K562 (cell line): ENCODE data around the gene RCOR1. TPM values are rescaled to one million over a fixed set of nuclear protein-coding genes. Genes with fewer than 3 reads are reported as not detected.

Source experiments
- ATAC-seq: fragments of 200-7000 bp; cut with Tn5 transposase; 3 replicates; pipeline ENCODE4 v1.9.1; 2020; ENCODE audit warnings: moderate library complexity
- BruUV-seq: library from RNA; stranded (reverse); fragments of 400-500 nt; replicated peaks from 2 replicates; lab custom pipeline; 2021; lab: Mats Ljungman, UMichigan
- CTCF ChIA-PET: fragments of 300-600 bp; formaldehyde crosslinking; extraction: SDS; loops from one replicate; lab custom pipeline; 2021; ENCODE audit warnings: low intra/inter-chr PET ratio; lab: Yijun Ruan, JAX
- POLR2A ChIA-PET: fragments of 300-600, 350-650 bp; sonication (Branson Sonifier 250); formaldehyde crosslinking; extraction: SDS; loops from one replicate; lab custom pipeline; 2021; ENCODE audit warnings: antibody characterized with exemption, inconsistent platforms; lab: Yijun Ruan, JAX
- DNase-seq, 4 experiments: peaks; one replicate each; pipeline versions ENCODE4 v3.0.0 to v3.0.0-alpha.2; 2011 to 2018; ENCODE audit warnings: low spot score in 3 of 4, mixed read lengths in 3 of 4; ENCODE audit errors: extremely low read depth in 1 of 4
- FAIRE-seq: peaks from 2 replicates; lab custom pipeline; 2011; peaks lifted over from hg19 to GRCh38; lab: Jason Lieb, UNC
- H2AFZ ChIP-seq: 2 replicates; pipeline ENCODE4 v1.6.0; 2011; ENCODE audit warnings: low read depth, low read length, control low read depth, inconsistent platforms
- H3K27ac ChIP-seq: fragments of 200-600 bp; 3 replicates; pipeline ENCODE4 v1.8.0; 2011; ENCODE audit warnings: low read depth, mild to moderate bottlenecking, control low read depth, inconsistent platforms, low read length, moderate library complexity, mixed read lengths; ENCODE audit errors: extremely low read depth
- H3K27me3 ChIP-seq, 2 experiments: fragments of 300-600 bp in 1 of 2; 2 replicates in 1 of 2; 3 replicates in 1 of 2; pipeline versions ENCODE4 v1.6.0 to v1.8.0; 2011; ENCODE audit warnings: inconsistent platforms in 2 of 2, low read length in 2 of 2, mild to moderate bottlenecking in 1 of 2, mixed read lengths in 1 of 2, moderate library complexity in 1 of 2; ENCODE audit not compliant: control insufficient read depth in 2 of 2, insufficient read depth in 2 of 2
- H3K36me3 ChIP-seq: fragments of 300-600 bp; 3 replicates; pipeline ENCODE4 v1.8.0; 2011; ENCODE audit warnings: mild to moderate bottlenecking, low read length, inconsistent platforms; ENCODE audit not compliant: control insufficient read depth, insufficient read depth
- H3K4me1 ChIP-seq, 2 experiments: fragments of 200-600 bp in 1 of 2; replicated peaks in 1 of 2; 2 replicates in 1 of 2; 3 replicates in 1 of 2; pipeline versions ENCODE4 v1.5.1 to v1.8.0; 2011; ENCODE audit warnings: inconsistent platforms in 2 of 2, low read length in 2 of 2, mild to moderate bottlenecking in 1 of 2, mixed read lengths in 1 of 2, moderate library complexity in 1 of 2; ENCODE audit not compliant: control insufficient read depth in 2 of 2, insufficient read depth in 2 of 2
- H3K4me2 ChIP-seq: 2 replicates; pipeline ENCODE4 v1.6.1; 2011; ENCODE audit warnings: low read length, control low read depth, inconsistent platforms, mixed read lengths; ENCODE audit not compliant: insufficient read depth
- H3K4me3 ChIP-seq: fragments of 200-600 bp; sonication (generic), shearing (Covaris generic); 2 replicates; pipeline ENCODE4 v1.5.1; 2016; ENCODE audit warnings: control low read depth, inconsistent platforms
- H3K79me2 ChIP-seq: fragments of 200-600 bp; 3 replicates; pipeline ENCODE4 v1.8.0; 2011; ENCODE audit warnings: low read length, inconsistent platforms; ENCODE audit not compliant: control insufficient read depth, insufficient read depth
- H3K9ac ChIP-seq, 2 experiments: 2 replicates each; pipeline versions ENCODE4 v1.6.0 to v1.6.1; 2011; ENCODE audit warnings: low read depth in 2 of 2, low read length in 2 of 2, control low read depth in 1 of 2, inconsistent platforms in 1 of 2, mild to moderate bottlenecking in 1 of 2, mixed read lengths in 1 of 2; ENCODE audit not compliant: insufficient read depth in 1 of 2
- H3K9me1 ChIP-seq: one replicate; pipeline ENCODE4 v1.6.0; 2011; ENCODE audit warnings: inconsistent platforms, mild to moderate bottlenecking, low read length, moderate library complexity; ENCODE audit not compliant: control insufficient read depth, insufficient read depth
- H3K9me3 ChIP-seq: replicated peaks from 2 replicates; pipeline ENCODE4 v1.5.1; 2011; ENCODE audit warnings: low read depth, low read length, inconsistent platforms; ENCODE audit not compliant: control insufficient read depth, insufficient read depth
- H4K20me1 ChIP-seq: replicated peaks from 2 replicates; pipeline ENCODE4 v1.6.1; 2011; ENCODE audit warnings: low read length, inconsistent platforms, mixed read lengths; ENCODE audit not compliant: control insufficient read depth, insufficient read depth
- CAMTA2 ChIP-seq: fragments of 250-450 bp; sonication (Bioruptor Pico); conservative IDR thresholded peaks from 2 replicates; pipeline ENCODE4 v1.5.1; 2022
- CEBPG ChIP-seq, 3 experiments: fragments of 200-800 bp in 1 of 3; sonication (Bioruptor generic) in 1 of 3; sonication (generic) in 1 of 3; formaldehyde crosslinking in 1 of 3; IDR thresholded peaks in 2 of 3; conservative IDR thresholded peaks in 1 of 3; 2 replicates each; pipeline versions ENCODE4 v1.6.1 to v1.8.0; 2016 to 2022; ENCODE audit warnings: missing compliant biosample characterization in 2 of 3, missing genetic modification characterization in 2 of 3, mild to moderate bottlenecking in 1 of 3, missing genetic modification reagents in 1 of 3
- ETV5 ChIP-seq: sonication (generic); formaldehyde crosslinking; IDR thresholded peaks from 2 replicates; pipeline ENCODE4 v1.4.0; 2020; ENCODE audit warnings: low read depth, mild to moderate bottlenecking, missing genetic modification reagents
- FOXA1 ChIP-seq: fragments of 450-650 bp; IDR thresholded peaks from 2 replicates; pipeline ENCODE4 v1.6.1; 2016; ENCODE audit warnings: mild to moderate bottlenecking, borderline replicate concordance
- PKNOX1 ChIP-seq: fragments of 450-650 bp; IDR thresholded peaks from 2 replicates; pipeline ENCODE4 v1.6.1; 2016
- POLR2G ChIP-seq: fragments of 200-400 bp; formaldehyde crosslinking; IDR thresholded peaks from 2 replicates; pipeline ENCODE4 v1.6.1; 2017; ENCODE audit warnings: low read depth, mild to moderate bottlenecking, antibody characterized with exemption, low read length, moderate library complexity
- RBFOX2 ChIP-seq: fragments of 200-400 bp; formaldehyde crosslinking; IDR thresholded peaks from 2 replicates; pipeline ENCODE4 v1.6.1; 2017; ENCODE audit warnings: low read depth, mild to moderate bottlenecking, low read length, moderate library complexity
- RBM34 ChIP-seq: fragments of 200-400 bp; formaldehyde crosslinking; IDR thresholded peaks from 2 replicates; pipeline ENCODE4 v1.6.1; 2018; ENCODE audit warnings: low read length, borderline replicate concordance; ENCODE audit not compliant: insufficient read depth
- SMARCB1 ChIP-seq: IDR thresholded peaks from 2 replicates; pipeline ENCODE4 v1.6.1; 2011; ENCODE audit warnings: improper control_type of control experiment, low read depth; ENCODE audit not compliant: insufficient read length
- SRSF3 ChIP-seq: fragments of 200-400 bp; formaldehyde crosslinking; IDR thresholded peaks from 2 replicates; pipeline ENCODE4 v1.6.1; 2016; ENCODE audit warnings: mild to moderate bottlenecking, low read length, moderate library complexity; ENCODE audit not compliant: insufficient read depth
- SUPT5H ChIP-seq: fragments of 450-650 bp; IDR thresholded peaks from 2 replicates; pipeline ENCODE4 v1.6.1; 2016
- TCF7 ChIP-seq: sonication (generic); IDR thresholded peaks from 2 replicates; pipeline ENCODE4 v1.6.1; 2016; ENCODE audit warnings: antibody characterized with exemption, borderline replicate concordance
- ZBTB5 ChIP-seq: fragments of 450-650 bp; IDR thresholded peaks from 2 replicates; pipeline ENCODE4 v1.6.1; 2017; ENCODE audit warnings: antibody characterized with exemption
- ZNF140 ChIP-seq: fragments of 250-450 bp; sonication (Bioruptor Pico); IDR thresholded peaks from 2 replicates; pipeline ENCODE4 v1.8.0; 2021; ENCODE audit warnings: moderate library complexity, mild to moderate bottlenecking, inconsistent platforms
- ZNF24 ChIP-seq: fragments of 450-650 bp; IDR thresholded peaks from 2 replicates; pipeline ENCODE4 v1.6.1; 2016
- ZNF589 ChIP-seq: fragments of 200-800 bp; sonication (Bioruptor generic); IDR thresholded peaks from 2 replicates; pipeline ENCODE4 v1.6.1; 2016; ENCODE audit warnings: low read depth, missing genetic modification characterization, missing compliant biosample characterization
- WGBS: fragments of 100-300 bp; shearing (Covaris generic); methylation state at CpG from one replicate; pipeline ENCODE4 v1.1.6; 2016; ENCODE audit warnings: low coverage, mixed read lengths; ENCODE audit not compliant: insufficient coverage; ENCODE audit errors: missing lambda C conversion rate; 5-methylcytosine and 5-hydroxymethylcytosine counted together
- in situ Hi-C: fragments of 300-500 bp; cut with MboI; formaldehyde crosslinking; loops from 4 replicates; pipeline ENCODE4 v1.15.0; 2018; ENCODE audit warnings: inconsistent platforms, mixed read lengths
- intact Hi-C: fragments of 100-400 bp; cut with micrococcal nuclease; formaldehyde crosslinking; loops from 2 replicates; pipeline ENCODE4 v1.14.2; 2022
- polyA plus RNA-seq, 8 experiments: library from polyadenylated mRNA; depleted of rRNA in 4 of 8; stranded (reverse) in 5 of 8; unstranded in 3 of 8; fragments of >200 nt; fragmentation: Nextera tagmentation in 2 of 8; fragmentation: Illumina TruSeq in 1 of 8; extraction: Ambion mirVana in 2 of 8; extraction: Trizol in 1 of 8; gene quantifications; 2 replicates each; pipeline versions ENCODE4 v1.2.1 to v1.2.3, GENCODE V29; 2011 to 2014; ENCODE audit warnings: inconsistent platforms in 1 of 8, missing spikeins in 1 of 8
- total RNA-seq, 7 experiments: library from RNA; depleted of rRNA in 6 of 7; stranded (reverse); fragments of >200 nt in 6 of 7; fragmentation: Illumina TruSeq in 2 of 7; extraction: Trizol in 2 of 7; gene quantifications; 2 replicates each; pipeline versions ENCODE4 v1.2.1 to v1.2.3, GENCODE V29; 2011 to 2021; ENCODE audit warnings: low replicate concordance in 1 of 7

Gene RCOR1
- total and polyA plus RNA-seq, 9 of the 15 experiments (the other 6 are each of a cell fraction or from before 2014, with no cell fraction given), result 8.5 to 47.9 (median 20.9) TPM

DNA sequence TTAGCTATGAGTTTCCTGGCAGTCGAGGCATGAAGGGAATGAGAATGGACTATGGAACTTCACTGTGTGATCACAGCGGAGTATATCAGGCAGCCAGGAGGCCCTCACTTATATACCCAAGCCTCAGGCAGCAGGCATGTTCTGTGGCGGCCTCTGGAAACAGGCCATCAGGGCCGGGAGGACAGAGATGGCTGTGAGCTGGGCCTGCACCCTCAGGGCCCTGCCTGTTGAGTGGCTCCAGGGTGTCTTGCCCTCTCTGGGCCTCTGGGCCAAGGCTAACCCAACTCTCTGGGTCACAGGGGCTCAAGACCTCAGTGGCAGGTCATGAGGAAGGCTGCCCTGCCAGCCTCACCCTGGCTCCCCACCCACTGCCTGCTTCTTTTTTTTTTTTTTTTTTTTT, 33.9 kb upstream of the RCOR1 start:
- POLR2A ChIA-PET, result interaction anchor here (0.5 to 1.8 kb wide), 6 partner anchors 14 to 37 kb away, joined by 3 to 5 read pairs (median 4); no protein-coding TSS in a partner anchor
- TF ChIP-seq RBM34 (no peak), CEBPG (CRISPR knock-in tag; IDR thresholded peaks at IDR 0.05) (no peak), CEBPG (tag; conservative IDR thresholded peaks at IDR 0.05 in 1 of 2, IDR thresholded peaks at IDR 0.05 in 1 of 2) (no peak), ZNF24 (no peak), ZNF140 (no peak), CAMTA2 (CRISPR knock-in tag) (no peak), ETV5 (CRISPR knock-in tag) (no peak), SMARCB1 (no peak), ZNF589 (CRISPR knock-in tag) (no peak), FOXA1 (no peak), SUPT5H (peak; percentile 15; the same call in 1 of the 2 replicates), POLR2G (peak; percentile 74), RBFOX2 (peak; percentile 45), PKNOX1 (no peak), ZBTB5 (no peak), SRSF3 (no peak), TCF7 (no peak)
- TF ChIP-seq, all 486 proteins: peak for 3
- peaks cover 2% of the 10 kb centered on the region; the same call in 1 of the 2 replicates for H3K9me3 ChIP-seq
- peaks cover 11% of the 10 kb centered on the region; the same call in 1 of the 3 replicates for H3K36me3 ChIP-seq
- H3K9me1 ChIP-seq, result no peaks in the 10 kb centered on the region
- no peak overlapping the region for H3K9ac ChIP-seq
- H3K79me2 ChIP-seq, result peaks cover 17% of the 10 kb centered on the region
- no peak for DNase-seq
- no peaks in the 10 kb centered on the region for H4K20me1 ChIP-seq
- FAIRE-seq, result no peak
- H3K4me1 ChIP-seq, result peaks cover 1 to 35% of the 10 kb centered on the region in 2 experiments; a peak in 3 of 5 replicates
- WGBS, result 53% methylated on average over 4 of the region's 4 CpGs
- no peaks in the 10 kb centered on the region for H3K27me3 ChIP-seq
- in situ Hi-C loops (no loop called here), intact Hi-C loops (no loop called here)
- peak; percentile 37 for ATAC-seq
- CTCF ChIA-PET, result no interaction called here
- no peak overlapping the region for H3K4me2 ChIP-seq
- H2AFZ ChIP-seq, result no peak overlapping the region
- no peak overlapping the region for H3K27ac ChIP-seq
- BruUV-seq, result no TSS peak
- H3K4me3 ChIP-seq, result no peak overlapping the region
